Retinal pigment epithelial cell (primary cell): ENCODE measurements around the gene ADAMTS12.

Experiments used
- DNase-seq: peaks from one replicate; pipeline ENCODE4 v3.0.0-alpha.2; 2010; ENCODE audit warnings: low read depth
- H3K4me3 ChIP-seq: 2 replicates; pipeline ENCODE4 v1.5.1; 2011; ENCODE audit warnings: mild to moderate bottlenecking, low read length, control low read depth, moderate library complexity
- TF ChIP-seq, protein P1 (sequence below): conservative IDR thresholded peaks from 2 replicates; pipeline ENCODE4 v1.5.1; 2011; ENCODE audit warnings: low read depth, low read length, control low read depth, inconsistent platforms

ADAMTS12 gene

DNA sequence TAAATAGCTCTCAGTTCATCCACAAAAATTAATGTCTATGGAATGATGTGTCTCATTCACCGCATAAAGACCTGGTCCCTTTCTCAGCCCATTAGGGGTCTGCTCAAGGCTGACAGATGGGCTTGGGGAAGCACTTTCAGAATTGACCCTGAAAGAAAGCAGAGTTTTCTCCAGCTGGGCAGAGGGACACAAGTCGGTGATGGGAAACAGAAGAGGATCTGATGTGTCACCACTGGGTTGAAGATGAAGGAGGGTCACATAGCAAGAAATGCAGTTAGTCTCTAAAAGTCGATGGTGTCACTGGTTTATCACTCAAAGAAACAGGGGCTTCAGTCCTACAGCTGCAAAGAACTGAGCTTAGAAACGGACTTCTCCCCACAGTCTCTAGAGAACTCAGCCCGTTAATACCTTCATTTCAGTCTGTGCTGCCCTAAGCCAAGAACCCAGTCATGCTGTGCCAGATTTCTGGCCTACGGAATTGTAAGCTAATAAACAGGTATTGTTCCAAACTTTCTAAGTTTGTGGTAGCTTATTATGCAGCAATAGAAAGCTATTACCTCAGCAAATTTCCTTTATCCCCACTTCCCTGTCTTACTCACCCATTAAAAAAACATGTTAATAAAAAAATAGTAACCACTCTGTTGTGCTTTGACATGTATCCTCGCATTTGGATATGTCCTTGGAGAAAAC, 64.6 kb downstream of the ADAMTS12 start:
- no peak overlapping the region for H3K4me3 ChIP-seq
- DNase-seq, result peak; percentile 57
- TF ChIP-seq, protein P1, sequence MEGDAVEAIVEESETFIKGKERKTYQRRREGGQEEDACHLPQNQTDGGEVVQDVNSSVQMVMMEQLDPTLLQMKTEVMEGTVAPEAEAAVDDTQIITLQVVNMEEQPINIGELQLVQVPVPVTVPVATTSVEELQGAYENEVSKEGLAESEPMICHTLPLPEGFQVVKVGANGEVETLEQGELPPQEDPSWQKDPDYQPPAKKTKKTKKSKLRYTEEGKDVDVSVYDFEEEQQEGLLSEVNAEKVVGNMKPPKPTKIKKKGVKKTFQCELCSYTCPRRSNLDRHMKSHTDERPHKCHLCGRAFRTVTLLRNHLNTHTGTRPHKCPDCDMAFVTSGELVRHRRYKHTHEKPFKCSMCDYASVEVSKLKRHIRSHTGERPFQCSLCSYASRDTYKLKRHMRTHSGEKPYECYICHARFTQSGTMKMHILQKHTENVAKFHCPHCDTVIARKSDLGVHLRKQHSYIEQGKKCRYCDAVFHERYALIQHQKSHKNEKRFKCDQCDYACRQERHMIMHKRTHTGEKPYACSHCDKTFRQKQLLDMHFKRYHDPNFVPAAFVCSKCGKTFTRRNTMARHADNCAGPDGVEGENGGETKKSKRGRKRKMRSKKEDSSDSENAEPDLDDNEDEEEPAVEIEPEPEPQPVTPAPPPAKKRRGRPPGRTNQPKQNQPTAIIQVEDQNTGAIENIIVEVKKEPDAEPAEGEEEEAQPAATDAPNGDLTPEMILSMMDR, result no peak

DNA sequence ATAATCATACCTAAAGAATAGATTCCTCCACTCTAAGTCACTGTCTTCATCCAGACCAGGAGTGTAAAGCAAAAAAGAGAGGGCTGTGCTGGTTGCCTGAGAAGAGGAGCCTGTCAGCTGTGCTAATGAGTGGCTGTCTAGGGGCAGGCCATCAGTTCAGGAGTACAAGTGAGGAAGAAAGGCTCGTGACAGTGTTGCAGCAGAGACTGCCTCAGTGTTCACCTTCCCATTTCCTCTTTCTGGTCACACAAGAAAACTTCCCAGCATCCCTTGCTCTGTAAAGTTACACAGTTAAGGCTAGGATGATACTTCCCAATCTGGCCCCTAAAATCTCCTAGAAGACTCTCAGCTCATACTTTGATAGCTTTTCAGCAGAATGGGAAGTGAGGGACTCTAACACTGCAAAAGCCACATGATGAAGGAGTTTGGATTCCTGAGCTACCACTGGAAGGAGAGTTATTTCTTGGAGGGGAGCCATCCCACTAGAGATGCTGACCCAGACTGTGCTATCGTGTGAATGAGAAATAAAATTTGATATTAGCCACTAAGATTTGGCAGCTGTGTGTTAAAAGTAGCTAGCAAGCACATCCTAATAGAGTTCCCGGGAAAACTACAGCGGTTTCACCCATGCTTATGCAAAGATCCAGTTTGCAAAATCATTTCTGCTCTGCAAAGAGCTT, 67.1 kb downstream of the ADAMTS12 start:
- no peak overlapping the region for H3K4me3 ChIP-seq
- DNase-seq, result no peak
- TF ChIP-seq, protein P1, result no peak

DNA sequence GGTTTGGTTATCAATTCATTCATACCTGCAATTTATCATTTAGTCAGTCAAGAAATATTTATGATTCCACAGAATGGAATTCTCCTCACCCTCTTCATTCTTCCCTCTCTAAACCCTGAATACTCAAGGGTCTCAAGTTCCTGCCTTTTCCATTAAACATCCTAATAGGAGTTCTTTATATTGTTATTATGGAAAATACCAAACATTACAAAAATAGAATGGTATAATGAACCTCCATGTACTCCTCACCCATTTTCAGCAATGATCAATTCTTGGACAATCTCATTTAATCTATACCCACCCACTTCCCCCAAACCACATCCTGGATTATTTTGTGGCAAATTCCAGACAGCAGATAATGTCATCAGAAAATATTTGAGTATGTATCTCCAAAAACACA, 74.5 kb downstream of the ADAMTS12 start:
- H3K4me3 ChIP-seq, result no peak overlapping the region
- TF ChIP-seq, protein P1, result no peak
- no peak for DNase-seq

DNA sequence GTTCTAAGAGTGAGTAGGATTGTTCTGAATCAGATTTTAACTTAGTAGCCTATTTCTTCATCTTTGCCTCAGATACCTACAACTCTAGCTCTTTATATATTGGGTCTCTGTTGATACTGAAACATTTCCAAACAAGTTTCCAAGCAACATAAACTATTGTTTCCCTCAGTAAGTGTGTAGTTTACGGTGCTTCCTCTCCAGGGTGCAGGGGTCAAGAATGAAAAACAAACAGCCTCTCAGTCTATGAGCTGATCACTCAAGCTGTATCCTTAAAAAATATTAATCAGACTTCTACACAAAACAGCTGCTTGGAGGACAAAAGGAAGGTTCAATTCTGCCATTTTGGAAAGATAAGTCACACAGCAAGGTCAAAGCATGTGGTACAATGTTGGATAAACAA, 75.0 kb downstream of the ADAMTS12 start:
- TF ChIP-seq, protein P1, result no peak
- no peak for DNase-seq
- no peak overlapping the region for H3K4me3 ChIP-seq

DNA sequence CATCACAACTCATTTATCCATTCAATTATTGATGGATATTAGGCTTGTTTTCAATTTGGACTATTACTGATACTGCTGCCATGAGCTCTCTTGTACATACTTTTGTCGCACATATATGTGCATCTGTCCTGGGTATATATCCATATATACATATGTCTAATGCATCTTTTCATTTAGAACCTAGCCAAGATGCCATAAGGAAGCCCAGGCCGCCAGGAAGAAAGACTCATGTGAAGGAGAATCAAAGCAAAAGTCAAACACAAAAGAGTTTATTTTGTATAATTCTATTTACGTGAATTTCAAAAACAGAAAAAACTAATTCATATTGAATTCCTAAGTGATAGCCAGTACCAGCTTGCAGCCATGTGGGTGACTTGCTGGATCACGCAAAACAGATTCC, 79.0 kb downstream of the ADAMTS12 start:
- TF ChIP-seq, protein P1, result no peak
- no peak for DNase-seq
- no peak overlapping the region for H3K4me3 ChIP-seq

DNA sequence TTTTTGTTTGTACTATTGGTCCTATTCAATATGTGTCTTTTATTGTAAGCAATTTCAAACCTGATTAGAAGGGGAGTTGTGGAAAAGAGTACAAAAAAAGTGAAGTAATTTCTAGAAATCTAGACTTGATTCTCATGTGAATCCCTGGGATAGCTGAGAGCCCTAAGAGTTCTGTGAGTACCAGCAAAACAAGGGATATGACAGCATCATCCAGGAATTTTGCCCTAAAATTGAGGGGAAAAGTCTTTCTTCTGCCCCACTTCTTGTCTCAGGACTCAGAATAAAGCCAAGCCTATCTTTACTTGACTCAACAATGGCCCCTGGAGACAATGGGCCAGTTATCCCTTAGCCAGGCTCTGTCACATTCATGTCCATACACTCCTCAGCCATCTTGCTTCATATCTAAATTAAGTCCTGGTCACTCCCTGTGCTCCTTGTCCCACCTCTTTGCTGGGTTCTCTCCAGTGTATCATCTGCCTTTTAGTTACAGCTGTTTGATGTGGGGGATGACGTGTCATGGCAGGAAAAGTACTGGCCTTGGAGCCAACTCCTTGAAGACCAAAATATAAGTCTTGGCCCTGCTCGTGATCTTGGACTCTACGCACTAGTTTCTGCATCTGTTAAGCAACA, 81.2 kb downstream of the ADAMTS12 start:
- no peak overlapping the region for H3K4me3 ChIP-seq
- TF ChIP-seq, protein P1, result no peak
- DNase-seq, result no peak
